ENCODE data around the gene MARCHF10.

DNA sequence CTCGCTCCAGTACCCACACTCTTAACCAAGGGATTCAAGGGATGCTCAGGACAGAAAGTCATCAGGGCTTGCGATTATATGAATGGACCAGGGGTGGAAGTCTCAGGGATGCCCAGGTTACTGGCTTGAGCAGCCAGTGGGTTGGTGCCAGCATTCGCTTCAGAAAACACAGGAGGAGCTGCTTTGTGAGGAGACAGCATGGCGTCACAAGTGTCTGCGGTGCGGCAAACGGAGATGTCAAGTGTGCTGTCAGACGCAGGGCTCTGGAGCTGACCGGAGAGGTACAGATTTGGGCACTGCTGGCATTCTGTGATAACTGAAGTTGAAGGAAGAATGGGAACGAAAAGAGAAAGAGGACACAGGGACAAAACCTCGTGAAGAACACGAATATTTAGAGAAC lies 4.1 kb downstream of the MARCHF10 start:
- TF ChIP-seq, protein P1, sequence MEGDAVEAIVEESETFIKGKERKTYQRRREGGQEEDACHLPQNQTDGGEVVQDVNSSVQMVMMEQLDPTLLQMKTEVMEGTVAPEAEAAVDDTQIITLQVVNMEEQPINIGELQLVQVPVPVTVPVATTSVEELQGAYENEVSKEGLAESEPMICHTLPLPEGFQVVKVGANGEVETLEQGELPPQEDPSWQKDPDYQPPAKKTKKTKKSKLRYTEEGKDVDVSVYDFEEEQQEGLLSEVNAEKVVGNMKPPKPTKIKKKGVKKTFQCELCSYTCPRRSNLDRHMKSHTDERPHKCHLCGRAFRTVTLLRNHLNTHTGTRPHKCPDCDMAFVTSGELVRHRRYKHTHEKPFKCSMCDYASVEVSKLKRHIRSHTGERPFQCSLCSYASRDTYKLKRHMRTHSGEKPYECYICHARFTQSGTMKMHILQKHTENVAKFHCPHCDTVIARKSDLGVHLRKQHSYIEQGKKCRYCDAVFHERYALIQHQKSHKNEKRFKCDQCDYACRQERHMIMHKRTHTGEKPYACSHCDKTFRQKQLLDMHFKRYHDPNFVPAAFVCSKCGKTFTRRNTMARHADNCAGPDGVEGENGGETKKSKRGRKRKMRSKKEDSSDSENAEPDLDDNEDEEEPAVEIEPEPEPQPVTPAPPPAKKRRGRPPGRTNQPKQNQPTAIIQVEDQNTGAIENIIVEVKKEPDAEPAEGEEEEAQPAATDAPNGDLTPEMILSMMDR (conservative IDR thresholded peaks at IDR 0.05; ENCODE audit: low read length), result no peak
- no peak for TF ChIP-seq EZH2phosphoT487 (IDR thresholded peaks at IDR 0.05; ENCODE audit: borderline replicate concordance, low read depth, low read length)
